SKM-1 (cell line): ENCODE data around the gene ELL.

Source experiments
- DNase-seq: peaks from one replicate; lab custom pipeline; 2025; ENCODE audit not compliant: unreplicated experiment; lab: John Stamatoyannopoulos, UW

ELL gene

DNA sequence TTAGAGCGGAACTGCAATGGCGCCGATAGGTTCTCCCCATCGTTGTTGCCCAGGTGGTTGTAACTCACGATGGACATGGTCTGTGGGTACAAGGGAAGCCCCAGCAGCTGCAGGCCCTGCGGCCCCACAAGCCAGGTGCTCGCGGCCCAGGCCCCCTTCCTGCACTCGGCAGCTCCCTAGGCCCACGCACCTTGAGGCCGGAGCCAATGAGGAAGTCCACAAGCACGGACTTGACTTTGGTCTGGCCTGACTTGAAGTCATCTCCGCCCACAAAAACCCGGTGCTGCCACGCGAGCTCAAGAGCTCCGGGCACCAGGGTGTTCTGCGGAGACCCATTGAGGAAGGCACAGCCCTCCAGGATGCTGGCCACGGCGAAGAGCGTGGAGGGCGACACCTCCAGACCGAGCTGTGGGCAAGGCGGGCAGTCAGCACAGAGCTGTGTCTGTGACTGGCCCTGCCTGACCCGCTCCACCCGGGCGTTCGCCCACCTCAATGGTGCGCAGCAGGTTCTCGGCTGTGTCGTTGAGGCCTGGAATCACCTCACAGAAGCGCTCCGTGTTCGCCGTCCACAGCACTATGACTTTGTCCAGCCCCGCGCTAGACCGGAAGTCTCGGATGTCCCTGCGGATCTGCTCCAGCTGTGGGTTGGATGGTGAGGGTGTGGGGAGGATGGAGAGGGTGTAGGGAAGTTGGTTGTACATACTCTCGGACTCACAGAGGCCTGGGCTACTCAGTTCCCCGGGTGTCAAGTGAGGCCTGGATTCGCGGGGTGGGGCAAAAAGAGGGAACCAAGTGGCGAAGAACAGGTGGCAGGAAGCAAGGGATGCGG lies 85.8 kb downstream of the ELL start:
- no peak for DNase-seq

- DNase-seq: no peak
Observed at GRCh38 chr19:18435178-18435841, 86.6 kb downstream of the ELL start.

GRCh38 chr19:18434411-18435175 lies 87.3 kb downstream of the ELL start:
- no peak for DNase-seq

DNA sequence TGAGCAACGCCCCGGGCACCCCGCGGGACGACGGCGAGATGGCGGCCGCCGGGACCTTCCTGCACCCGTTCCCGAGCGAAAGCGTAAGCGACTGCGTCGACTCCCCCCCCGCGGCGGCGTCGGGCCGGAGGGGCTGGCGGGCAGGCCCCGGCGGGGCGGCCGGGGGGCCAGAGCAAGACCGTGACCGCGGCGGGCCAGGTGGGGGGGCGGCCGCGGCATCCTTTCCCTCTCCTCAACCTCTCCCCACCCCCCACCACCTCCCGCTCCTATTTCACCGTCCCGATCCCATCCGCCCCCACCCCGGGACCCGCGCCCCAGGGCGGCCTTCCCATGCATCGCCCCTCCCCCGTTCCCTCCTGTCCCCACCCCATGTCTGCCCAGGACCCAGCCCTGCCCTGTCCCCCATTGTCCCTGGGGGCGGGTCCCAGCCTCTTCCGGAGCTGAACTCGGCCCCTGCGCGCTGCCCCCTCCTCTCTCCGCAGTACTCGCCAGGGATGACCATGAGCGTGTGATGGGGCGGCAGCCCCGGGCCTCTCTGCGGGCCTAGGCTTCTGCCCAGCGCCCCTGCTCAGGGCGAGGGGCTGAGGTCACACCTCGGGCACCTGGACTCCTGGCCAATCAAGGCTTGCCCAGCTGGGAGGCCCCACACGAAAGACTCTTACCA lies 88.0 kb downstream of the ELL start:
- DNase-seq: no peak

DNA sequence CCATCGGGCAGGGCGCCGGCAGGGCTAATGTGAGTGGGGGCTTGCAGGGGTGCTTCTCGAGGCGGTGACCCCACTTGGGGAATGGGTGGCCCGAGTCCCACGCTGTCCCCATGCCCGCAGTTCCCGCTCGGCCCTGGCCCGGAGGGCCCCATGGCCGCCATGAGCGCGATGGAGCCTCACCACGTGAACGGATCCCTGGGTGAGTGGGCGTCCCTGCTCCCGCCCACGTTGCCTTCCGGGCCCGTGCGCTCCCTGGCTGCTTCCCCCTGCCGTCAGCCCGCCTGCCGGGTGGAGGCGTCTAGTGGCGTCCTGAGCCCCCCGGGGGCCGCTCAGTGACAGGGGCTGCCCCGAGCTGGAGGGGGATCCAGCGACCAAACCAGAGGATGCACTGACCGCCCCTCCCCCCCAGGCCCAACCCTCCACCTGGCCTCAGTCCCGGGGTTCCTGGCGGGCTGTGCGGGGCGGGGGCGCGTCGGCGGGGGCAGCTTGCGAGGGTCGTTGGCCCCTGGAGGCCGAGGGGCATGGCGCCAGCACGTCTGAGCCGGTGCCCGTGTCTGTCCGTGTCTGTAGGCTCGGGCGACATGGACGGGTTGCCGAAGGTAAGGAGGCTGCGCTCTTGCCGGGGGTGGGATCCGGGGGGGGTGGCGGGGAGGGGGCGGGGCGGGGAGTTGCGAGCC lies 88.7 kb downstream of the ELL start:
- DNase-seq: no peak

DNA sequence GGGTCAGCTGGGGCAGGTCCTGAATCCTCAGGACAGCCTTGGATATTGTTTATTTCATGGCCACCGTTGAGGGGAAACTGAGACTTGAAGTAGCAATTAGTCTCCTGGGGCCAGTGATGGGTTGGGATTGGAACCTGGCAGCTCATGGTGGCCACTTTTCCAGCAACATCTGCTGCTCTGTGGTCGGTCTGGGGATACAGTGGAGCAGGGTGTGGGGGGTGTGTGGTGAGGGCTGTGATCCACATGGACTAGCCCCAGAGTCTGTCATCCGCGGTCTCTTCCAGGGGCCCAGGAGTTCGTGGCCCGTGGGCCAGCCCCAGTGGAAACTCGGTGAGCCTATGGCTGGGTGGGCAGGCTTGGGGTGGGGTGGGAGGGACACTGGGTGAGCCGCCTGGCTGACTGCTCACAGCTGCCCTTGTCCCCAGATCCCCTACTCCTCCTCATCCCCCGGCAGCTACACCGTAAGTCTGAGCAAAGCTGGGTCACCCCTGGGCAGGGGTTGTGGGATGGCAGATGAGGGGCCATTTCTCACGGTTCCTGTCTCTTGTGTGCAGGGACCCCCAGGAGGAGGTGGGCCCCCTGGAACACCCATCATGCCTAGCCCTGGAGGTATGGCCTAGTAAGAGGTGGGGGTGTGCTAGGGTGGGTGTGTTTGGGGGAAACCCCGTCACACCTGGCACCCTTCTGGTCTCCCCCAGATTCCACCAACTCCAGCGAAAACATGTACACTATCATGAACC lies 89.4 kb downstream of the ELL start:
- no peak for DNase-seq

DNA sequence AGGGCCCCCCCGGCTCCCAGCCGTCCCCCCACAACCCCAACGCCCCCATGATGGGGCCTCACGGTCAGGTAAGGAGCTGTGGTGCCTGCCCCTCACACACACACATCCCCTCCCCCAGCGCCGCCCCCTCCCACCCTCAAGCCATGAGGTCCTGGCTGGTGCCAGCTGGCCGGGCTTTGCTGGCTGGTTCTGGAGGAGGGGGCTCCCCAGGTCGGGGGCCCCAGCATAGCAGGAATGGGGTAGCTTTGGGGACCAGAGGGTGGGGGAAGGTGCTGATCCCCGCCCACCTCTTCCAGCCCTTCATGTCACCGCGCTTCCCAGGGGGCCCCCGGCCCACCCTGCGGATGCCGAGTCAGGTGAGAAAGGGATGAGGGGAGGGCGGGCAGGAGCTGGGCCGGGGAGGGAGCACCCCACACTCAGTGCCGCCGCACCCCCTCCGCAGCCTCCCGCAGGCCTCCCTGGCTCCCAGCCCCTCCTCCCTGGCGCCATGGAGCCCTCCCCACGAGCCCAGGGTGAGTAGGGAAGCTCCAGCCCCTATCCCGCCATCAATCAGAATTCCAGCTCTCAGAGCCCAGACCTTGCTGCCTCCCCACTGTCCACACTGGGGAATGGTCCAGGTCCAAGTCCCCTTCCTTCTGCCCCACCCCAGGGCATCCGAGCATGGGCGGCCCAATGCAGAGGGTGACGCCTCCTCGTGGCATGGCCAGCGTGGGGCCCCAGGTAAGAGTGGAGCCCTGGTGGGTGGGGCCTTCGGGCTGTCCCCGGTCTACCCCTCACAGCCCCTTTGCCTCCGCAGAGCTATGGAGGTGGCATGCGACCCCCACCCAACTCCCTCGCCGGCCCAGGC lies 90.3 kb downstream of the ELL start:
- no peak for DNase-seq

- no peak for DNase-seq
Observed at GRCh38 chr19:18430417-18431144, 91.3 kb downstream of the ELL start.

GRCh38 chr19:18429717-18430416 lies 92.0 kb downstream of the ELL start:
- no peak for DNase-seq

DNA sequence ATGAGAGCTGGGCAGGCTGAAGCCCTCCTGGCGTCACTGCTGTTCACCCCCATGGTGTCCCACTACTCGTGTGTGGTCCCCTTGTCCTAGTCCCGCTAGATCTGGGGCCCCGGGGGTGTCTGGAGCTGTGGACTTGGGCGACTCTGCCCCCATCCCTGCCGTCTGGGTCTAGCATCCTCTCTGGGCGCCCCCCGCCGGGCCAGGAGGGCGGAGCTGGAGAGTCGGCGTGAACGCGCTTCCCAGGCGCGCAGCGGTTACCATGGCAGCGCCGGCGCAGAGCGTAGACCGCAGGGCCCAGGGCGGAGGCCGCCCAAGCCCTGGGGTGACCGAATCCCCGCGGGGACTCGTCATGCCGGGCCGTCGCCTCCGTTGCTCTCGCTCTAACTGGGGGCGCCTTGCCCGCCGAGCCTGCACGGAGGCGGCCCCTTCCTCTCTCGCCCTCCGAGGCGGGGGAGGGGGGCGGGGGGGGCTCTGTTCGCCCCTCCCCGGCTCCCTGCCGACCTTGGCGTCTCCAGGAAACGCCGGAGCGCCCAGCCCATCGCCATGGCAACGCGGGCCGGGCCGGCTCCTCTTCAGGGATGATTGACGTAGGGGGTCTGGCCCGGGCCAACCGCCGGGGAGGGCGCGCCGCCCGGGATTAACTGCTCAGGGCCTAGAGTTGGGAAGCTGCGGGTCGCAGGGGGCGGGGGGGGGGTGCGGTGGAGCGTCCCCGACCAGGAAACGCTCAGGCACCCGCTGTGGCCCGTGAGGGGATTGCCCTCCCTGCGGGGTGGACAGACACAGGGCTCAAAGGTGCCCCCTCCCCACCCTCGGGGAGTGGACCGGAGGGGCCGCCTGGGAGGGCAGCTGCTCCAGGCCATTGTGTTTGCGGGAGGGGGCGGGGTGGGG lies 92.8 kb downstream of the ELL start:
- no peak for DNase-seq

DNA sequence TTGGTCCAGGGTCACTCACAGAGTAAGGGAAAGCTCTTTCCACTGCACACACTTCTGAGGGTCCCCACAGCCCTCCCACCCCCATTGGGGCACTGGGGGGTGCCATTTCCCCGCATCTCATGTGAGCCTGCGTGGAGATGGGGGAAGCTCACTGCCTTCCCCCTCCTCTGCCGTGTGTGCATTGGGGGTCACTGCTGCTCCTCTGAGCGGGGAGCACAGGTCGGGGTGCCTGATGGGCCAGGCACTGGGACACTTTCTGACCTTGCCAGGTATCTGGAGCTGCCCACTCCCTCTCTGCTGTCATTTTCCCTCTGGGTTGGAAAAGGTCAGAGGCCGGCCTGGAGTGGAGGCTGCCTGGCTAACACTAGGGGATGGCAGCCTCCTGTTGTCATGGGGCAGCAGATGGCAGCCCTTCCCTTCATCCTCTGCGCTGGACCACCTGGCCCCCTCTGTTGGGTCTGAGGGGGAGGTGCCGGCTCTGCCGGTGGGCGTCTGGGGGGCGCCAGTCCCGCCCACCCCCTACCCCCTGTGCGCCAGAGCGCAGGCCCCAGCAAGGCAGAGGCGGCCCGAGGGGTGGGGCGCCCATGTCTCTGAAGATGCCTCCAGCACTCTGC lies 93.6 kb downstream of the ELL start:
- DNase-seq: no peak

DNA sequence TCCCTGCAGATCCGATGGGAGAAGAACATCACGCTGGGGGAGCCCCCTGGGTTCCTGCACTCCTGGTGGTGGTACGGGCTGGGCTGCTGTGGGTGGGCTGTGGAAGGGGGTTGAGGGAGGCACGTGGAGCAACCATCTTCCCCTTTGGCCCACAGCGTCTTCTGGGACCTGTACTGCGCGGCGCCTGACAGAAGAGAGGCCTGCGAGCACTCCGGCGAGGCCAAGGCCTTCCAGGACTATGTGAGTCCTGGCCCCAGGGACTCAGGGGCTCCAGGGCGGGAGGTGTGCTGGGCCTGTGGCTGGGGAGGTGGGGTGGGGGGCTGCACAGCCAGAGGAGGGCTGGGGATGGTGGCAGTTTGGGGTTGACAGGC lies 94.1 kb downstream of the ELL start:
- no peak for DNase-seq

DNA sequence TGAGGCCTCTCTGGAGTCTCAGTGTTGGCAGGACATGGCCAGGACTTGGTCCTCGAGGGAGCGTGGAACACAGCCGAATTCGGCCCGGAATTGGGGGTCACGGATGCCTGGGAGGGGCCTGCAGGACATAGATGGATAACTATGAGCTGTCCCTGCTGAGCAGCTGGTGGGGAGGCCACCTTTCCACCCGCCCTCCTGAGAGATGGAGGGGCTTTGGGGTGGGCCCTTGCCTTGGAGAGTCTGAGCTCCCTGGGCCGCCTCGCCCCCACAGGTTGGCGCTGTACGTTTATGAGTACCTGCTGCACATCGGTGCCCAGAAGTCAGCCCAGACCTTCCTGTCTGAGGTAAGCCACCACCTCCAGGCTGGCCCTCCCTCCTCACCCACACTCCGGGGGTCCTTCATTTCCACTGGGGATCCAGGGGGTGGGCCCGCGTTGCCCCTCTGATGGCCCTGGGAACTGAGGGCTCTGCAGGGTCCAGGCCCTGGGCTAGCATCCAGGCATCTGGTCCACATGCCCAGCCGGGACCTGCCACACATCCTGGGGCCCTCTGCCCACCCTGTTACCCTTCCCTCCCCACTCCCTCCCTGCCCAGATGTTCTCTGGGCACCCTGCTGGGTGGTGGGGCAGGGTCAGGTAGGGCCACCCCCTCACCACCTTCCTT lies 94.7 kb downstream of the ELL start:
- no peak for DNase-seq

DNA sequence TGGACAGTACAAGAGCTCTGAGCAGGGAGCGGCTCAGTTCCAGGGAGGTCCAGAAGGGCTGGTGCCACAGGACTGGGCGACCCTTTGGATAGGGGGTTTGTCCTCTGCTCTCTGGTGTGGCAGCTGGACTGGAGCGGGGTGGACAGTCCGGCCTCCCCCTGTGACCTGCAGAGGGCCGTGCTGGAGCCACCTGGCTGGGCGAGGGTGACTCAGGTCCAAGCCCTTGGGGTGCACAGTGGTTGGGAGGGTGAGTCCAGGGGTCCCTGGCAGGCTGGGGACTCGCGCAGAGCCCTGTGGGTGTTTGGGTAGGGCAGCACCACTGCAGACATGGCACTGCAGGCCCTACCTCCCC lies 95.5 kb downstream of the ELL start:
- no peak for DNase-seq

DNA sequence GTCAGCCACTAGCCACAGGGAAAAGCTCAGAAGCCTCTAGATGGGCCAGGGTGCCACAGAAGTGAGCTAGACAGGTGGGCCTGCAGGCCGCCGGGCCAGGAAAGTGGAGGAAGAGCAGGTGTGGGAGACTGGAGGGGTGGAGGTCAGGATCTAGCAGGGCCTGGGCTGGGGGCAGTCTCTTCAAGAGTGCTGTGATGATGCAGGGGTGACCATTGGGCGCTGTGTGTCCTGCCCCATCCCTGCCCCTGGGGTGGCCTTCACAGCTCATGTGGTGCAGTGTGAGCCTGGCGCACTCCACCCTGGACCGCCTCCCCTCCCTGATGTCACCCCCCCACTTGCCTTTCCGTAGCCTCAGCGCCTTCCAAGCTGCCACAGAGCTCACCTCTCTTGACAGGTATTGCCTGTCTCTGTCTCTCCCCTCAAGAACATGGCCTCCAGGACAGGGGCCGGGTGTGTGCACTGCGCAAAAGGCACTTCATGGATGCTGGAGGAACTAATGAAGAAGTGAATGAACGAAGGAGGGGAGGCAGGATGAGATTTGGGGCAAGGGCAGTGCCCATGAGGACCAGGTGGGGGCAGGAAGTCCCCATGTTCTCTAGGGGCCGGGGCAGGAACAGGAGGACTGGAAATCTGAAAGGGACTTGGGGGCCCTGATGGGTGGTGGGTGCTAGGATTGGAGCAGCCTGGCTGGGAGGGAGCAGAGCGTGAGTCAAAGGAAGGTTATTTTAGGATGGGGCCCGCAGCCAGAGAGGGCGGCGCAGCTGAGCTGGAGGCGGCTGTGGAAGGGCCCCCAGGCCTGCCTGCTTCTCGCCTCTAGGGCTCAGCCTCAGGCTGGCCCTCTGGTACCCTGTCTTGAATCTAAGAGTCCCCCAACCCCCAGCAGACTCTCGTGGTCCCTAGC lies 96.1 kb downstream of the ELL start:
- DNase-seq: no peak
